RWPE1 (cell line): Measurements from ENCODE around the gene HTT.

Source experiments
- CTCF ChIA-PET: fragments of 350-600 bp; sonication (Branson Sonifier 250); formaldehyde crosslinking; extraction: SDS; loops from one replicate; lab custom pipeline; 2021; lab: Yijun Ruan, JAX
- POLR2A ChIA-PET: fragments of 400-600 bp; formaldehyde crosslinking; extraction: SDS; loops from one replicate; lab custom pipeline; 2020; ENCODE audit warnings: antibody characterized with exemption; ENCODE audit not compliant: low non-redundant PET; lab: Yijun Ruan, JAX
- DNase-seq: peaks from one replicate; pipeline ENCODE4 v3.0.0; 2012; ENCODE audit warnings: low spot score
- H3K27ac ChIP-seq: fragments of 450-650 bp; 2 replicates; pipeline ENCODE4 v1.5.1; 2017
- TF ChIP-seq, protein P1 (sequence below): fragments of 450-650 bp; conservative IDR thresholded peaks from 2 replicates; pipeline ENCODE4 v1.5.1; 2017; ENCODE audit warnings: low read depth, mild to moderate bottlenecking

HTT gene

DNA sequence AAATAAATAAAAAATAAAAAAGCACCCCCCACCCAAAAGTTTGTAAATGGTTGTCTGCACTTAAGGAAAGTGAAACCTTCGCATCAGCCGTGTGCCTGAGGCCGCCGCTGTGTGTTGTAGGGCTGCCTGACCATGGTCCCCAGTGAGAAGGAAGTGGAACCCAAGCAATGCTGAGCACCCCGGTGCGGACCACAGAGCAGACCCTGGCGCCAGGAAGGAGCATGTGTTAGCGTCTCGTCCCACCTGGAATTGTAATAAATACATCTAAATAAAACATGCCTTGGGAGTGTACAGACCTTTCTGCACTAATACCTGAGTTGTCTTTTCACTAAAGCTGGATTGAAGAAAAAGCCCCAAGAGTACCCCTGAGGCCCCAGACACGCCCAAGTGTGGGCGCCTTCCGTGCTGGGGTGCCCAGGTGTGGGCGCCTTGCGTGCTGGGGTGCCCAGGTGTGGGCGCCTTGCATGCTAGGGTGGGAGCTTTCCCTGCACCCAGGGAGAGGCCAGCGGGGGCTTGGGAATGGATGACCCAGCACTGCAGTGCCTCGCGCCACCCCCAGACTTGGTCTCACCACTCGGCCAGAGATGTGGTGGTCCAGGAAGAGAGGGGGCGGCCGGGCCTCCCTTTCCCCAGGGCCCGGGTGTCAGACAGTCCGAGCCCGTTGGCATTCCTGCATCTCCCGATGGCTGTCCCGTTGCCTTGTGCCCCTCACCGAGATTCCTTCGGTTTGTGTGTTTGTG lies 33.9 kb upstream of the HTT start:
- DNase-seq: no peak
- ChIA-PET POLR2A (no interaction called here), CTCF (no interaction called here)
- H3K27ac ChIP-seq: no peak overlapping the region
- TF ChIP-seq, protein P1, sequence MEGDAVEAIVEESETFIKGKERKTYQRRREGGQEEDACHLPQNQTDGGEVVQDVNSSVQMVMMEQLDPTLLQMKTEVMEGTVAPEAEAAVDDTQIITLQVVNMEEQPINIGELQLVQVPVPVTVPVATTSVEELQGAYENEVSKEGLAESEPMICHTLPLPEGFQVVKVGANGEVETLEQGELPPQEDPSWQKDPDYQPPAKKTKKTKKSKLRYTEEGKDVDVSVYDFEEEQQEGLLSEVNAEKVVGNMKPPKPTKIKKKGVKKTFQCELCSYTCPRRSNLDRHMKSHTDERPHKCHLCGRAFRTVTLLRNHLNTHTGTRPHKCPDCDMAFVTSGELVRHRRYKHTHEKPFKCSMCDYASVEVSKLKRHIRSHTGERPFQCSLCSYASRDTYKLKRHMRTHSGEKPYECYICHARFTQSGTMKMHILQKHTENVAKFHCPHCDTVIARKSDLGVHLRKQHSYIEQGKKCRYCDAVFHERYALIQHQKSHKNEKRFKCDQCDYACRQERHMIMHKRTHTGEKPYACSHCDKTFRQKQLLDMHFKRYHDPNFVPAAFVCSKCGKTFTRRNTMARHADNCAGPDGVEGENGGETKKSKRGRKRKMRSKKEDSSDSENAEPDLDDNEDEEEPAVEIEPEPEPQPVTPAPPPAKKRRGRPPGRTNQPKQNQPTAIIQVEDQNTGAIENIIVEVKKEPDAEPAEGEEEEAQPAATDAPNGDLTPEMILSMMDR: no peak

DNA sequence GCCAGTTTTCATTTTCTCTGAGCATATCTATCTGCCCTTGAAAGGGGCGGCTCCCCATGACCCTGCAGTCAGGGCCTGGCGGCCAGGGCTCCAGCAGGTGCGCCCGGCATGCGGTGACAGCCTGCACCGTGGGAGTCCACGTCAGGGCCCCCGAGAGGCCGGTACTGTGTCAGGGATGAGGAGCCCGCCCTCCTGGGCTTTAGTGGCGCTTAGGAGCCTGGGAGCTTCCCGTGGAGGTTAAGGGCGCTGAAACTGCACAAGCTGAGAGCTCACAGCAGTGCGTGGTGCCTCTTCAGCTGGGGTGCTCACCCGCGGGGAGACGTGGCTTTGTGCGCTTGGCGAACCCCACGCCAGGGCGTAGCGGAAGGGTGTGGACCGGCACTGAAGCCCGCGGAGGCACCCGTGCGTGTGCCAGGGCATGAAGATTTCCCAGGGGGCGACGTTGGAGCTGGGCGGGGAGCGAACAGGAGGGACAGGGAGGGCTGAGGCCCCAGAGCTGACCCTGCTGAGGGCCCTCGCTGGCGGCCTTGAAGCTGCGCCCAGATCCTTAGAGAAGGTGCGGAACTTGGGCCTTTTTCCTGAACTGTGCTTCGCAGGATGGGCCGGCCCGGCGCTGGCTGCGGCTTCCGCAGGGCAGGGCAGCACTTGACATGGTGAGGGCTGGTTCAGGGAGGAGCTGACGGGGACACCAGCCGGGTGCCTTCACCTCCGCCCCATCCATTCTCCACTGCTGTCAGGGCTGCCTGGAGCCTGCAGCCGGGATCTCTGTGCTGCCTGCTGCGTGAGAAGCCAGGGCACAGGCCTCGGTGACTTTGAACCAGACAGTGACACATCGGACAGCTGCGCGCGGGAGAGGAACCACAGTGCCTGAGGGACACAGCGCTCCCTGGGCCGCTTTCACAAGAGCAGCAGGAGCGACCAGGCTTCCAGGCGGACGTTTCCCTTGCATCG lies 33.0 kb upstream of the HTT start:
- no peak for DNase-seq
- CTCF ChIA-PET: interaction anchor here (0.6 kb wide), 1 partner anchor 59 kb away, joined by 3 read pairs; no protein-coding TSS in a partner anchor
- POLR2A ChIA-PET: no interaction called here
- H3K27ac ChIP-seq: peak overlapping the region; percentile 7; the same call in 1 of the 2 replicates
- TF ChIP-seq, protein P1: no peak

DNA sequence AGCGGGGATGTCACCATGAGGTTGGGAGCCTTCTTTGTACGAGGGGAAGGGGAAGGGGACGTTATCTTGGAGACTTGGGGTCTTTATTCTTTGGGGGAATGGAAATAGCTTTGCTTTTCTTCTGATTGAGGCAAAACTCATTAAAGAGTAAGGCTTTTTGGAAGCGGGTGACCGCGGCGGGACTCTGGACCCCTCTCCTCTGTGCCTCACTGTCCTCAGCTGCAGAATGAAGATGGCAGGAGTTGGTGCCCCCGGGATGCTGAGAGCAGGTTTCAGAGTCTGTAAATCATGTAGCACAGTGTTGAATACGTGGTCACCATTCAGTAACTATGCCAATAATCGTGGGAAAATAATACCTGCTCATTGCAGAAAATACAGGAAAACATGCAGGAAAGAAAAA lies 32.3 kb upstream of the HTT start:
- ChIA-PET CTCF (interaction anchor here (0.6 kb wide), 1 partner anchor 60 kb away, joined by 3 read pairs; no protein-coding TSS in a partner anchor), POLR2A (no interaction called here)
- no peak for DNase-seq
- no peak overlapping the region for H3K27ac ChIP-seq
- TF ChIP-seq, protein P1: no peak

DNA sequence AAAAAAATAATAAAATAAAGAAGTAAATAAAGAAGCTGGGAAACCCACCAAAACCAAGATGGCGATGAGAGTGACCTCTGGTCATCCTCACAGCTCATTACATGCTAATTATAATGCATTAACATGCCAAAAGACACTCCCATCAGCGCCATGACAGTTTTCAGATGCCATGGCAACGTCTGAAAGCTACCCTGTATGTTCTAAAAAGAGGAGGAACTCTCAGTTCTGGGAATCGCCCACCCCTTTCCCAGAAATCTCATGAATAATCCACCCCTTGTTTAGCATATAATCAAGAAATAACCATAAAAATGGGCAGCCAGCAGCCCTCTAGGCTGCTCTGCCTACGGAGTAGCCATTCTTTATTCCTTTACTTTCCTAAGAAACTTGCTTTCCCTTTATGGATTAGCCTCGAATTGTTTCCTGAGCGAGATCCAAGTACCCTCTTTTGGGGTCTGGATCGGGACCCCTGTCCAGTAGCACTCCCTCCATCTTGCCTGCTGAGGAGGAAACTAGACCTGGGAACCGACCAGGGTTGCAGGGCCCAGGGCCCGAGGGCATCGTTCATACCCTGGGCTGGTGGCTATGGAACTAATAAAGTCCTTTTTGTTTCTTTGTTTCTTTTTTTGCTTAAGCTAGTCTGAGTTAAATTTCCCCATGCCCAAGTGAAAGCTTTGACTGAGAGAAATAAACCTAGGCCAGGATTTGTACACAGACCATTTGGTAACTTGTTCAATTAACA lies 31.0 kb upstream of the HTT start:
- POLR2A ChIA-PET: no interaction called here
- CTCF ChIA-PET: interaction anchor here (0.7 kb wide), 1 partner anchor 30 kb away, joined by 3 read pairs; no protein-coding TSS in a partner anchor
- TF ChIP-seq, protein P1: no peak

DNA sequence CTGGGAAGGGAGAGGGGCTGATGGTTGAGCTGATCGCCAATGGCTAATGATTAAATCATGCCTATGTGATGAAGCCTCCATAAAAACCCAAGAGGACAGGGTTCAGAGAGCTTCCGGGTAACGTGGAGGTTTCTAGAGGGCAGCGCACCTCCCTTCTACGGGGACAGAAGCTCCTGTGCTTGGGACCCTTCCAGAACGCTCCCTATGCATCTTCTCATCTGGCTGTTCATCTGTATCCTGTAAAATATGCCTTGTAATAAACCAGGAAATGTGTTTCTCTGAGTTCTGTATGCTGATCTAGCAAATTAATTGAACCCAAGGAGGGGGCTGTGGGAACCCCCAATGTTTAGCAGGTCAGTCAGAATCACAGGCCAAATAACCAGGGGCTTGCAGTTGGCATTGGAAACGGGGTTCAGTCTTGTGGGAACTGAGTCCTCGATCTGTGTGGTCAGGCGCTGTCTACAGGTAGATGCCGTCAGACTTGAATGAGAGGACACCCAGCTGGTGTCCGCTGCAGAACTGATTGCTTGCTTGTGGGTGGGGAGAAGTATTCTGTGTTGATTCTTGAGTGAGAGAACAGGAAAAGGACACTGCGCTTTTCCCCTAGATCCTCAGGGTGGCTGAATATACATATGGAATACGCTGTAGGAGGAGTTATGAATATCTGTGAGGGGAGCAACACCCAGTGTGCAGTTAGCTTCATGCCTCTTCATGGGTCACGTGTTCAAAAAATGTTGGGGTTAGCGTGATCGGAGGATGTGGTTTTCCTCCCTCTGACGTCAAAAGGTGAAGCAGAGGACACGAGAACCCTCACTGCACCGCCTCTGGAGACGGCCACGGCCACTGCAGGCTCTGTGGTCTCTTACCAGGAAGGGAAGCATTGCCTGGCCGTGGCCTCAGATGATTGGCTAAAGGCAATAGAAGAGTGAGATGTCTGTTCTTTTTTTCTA lies 29.3 kb upstream of the HTT start:
- ChIA-PET POLR2A (interaction anchor here (0.7 kb wide), 1 partner anchor 49 kb away, joined by 3 read pairs; no protein-coding TSS in a partner anchor), CTCF (no interaction called here)
- TF ChIP-seq, protein P1: no peak
- no peak overlapping the region for H3K27ac ChIP-seq
- no peak for DNase-seq

More for the DNA sequence above, 31.0 kb upstream of the HTT start:
- no peak overlapping the region for H3K27ac ChIP-seq
- DNase-seq: no peak
